GM19099 (cell line): ENCODE results near the gene SOS1.

ENCODE experiments used
- POLR2A ChIP-seq: IDR thresholded peaks from 3 replicates; pipeline ENCODE4 v1.6.1; 2011; ENCODE audit warnings: low read depth; ENCODE audit not compliant: insufficient read length; ENCODE audit errors: extremely low read depth

The SOS1 gene

DNA sequence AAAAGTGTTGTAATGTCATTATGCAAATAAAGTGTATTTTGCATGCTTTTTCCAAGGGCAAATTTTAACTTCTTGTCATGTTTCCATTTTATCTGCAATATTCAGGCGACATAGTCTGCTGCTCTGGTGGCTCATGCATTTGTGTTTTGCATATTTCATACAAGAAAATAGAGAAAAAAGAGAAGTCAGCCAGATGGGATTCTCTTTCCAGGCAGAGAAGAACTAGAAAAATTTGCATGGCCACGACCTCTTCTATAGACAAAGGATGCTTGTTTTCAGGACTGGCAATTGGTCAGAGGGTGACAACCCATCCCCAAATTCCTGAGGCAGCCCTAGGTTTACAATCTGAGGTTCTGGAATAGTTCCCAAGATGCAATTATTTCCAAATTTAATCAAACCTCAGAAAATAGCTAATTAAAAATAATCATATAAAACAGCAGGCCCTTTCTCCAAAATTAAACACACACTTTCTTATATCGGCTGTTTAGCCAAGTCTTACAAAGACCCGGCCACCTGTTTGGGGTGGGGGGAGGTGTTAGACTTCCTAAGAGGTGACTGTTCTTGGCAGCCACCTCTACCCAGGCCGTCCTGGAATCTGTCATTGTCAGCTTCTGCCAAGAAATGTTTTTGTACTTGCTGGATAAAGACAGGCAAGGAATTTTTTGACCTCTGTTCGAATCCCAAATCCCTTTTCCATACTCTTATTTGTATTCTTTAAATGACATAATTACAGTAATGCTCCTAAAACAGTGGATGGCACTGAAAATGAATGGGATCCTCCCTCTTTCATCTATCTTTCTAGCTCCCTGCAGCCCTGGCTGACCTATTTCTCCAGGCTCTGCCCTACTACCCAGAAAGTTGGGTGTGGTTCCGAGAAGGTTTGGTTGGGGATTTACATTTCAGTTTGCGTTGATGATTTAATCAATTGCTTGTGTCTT, 20.8 kb upstream of the SOS1 start:
- no peak for TF ChIP-seq POLR2A

DNA sequence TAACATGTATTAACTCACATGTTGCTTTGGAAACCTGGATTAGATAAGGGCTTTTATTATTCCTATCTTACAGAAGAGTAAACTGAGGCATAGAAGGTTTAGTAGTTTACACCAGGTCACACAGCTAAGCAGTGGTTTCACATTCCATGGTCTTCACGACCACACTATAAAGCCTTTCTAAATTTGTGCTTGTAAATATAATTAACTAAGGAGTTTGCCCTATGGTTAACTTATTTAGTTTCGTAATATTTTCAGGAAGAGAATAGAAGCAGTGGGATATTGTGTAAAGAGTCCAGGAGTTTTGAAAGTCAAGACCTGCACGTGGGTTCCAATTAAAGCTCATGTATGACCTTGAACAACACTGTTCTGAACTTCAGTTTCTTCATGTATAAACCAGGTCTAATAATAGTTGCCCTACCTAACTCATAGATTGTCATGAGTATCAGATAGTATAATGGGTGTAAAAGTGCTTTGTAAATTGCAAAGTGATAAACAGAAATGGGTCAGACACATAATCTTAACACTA, 19.5 kb upstream of the SOS1 start:
- TF ChIP-seq POLR2A = no peak

DNA sequence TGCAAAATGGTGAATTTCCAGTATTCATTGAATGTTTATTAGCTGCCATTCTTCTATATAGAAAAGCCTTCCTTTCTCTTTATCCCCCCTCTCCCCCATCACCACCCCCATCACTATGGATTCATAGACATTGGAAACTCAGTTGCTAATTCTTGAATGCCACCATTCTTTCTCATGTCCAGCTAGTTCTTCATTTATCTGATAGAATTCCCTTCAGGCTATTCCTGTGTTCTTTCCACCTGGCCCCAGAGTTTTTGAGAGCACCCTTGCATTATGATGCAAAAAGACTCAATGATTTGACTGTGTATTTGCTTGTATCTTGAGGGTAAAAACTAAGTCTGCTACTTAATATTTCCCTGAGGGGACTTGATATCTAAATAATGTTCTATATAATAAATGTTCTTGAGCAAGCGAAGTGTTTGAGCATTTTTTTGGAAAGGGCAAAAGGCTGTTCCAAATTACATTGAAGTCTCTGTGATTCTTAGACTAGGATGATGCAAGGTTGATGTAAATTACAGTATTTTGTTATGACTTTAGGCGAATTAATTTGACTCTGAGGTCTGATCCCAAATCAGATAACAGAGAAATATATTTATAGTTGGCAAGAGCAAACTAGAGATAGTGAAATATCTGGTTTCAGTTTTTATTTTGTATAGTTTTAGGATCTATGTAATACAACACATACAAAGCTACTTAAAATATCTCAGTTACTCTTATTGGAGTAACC, 18.8 kb upstream of the SOS1 start:
- no peak for TF ChIP-seq POLR2A

DNA sequence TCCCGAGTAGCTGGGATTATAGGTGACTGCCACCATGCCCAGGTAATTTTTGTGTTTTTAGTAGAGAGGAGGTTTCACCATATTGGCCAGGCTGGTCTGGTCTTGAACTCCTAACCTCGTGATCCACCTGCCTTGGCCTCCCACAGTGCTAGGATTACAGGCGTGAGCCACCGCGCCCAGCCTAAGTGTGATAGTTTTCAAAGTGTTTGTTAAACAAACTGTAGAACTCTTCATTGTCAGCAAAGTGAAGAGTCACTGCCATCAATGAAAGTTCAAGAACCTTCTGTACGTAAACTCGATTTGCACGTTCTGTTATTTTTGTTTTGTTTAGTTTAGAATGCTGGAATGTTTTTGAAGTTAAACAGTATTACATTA, 18.0 kb upstream of the SOS1 start:
- no peak for TF ChIP-seq POLR2A

DNA sequence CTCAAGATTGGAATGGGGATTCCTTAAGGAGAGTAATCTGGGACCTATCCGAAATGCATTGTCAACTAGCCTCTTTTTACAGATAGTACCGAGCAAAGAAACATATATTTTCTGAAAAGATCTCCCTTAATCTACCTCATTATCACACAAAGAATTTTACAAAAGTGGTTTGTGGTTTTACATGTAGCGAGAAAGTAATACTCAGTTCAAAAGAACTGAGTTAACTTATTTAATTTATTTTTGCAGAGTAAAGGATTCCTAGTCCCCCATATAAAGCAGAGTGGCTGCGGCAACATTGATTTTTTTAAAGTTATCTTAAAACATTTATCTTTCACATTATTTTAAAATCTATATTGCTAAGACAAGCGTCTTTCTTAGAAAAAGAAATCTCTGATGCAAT, 15.9 kb upstream of the SOS1 start:
- TF ChIP-seq POLR2A = no peak

DNA sequence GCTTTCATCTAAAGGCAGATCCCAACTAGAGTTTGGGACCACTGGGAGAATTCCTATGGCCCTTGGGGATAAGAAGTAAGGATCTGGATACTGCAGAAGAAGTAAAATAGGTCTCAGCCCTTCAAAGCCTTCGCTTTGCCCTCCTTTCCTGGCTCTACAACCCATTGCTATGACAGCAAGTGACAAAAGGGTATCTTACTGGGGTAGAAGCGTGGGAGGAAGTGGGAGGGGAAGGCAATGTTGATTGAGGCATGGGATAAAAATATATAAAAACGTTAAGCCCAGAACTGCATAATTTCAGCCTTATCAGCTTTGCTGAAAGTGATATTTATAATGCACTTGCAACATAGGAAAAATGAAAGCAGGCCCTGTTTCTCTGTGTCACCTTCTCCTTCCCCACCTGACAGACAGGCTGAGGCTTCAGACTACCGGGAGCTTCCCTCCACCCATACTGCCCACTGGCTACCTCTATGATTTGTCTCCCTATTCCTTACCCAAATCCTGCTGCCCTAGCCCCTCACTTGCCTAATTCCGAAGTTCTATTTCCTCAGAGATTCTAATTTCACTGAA, 14.9 kb upstream of the SOS1 start:
- no peak for TF ChIP-seq POLR2A

DNA sequence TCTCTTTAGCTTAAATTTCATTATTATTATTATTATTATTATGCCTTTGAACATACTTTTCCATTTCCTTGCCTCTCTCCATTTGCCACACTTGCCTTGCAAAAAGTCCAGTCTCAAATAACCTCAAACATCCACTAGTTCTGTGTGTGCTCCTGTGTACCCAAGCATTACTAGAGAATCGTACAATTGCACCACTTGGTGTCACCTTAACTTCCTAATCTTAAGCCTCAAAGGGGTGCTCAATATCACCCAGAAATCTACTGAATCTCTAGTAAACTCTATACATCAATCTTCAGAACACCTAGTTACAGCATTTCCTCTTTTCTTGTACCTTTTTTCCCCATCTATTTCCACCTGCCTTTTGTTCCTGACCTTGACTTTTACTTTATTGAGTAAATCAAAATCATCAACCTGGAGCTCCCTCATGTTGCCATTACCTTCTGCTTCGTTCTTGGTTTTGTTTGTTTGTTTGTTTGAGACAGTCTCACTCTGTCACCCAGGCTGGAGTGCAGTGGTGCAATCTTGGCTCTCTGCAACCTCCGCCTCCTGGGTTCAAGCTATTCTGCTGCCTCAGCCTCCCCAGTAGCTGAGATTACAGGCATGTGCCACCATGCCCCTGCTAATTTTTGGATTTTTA, 12.5 kb upstream of the SOS1 start:
- no peak for TF ChIP-seq POLR2A

DNA sequence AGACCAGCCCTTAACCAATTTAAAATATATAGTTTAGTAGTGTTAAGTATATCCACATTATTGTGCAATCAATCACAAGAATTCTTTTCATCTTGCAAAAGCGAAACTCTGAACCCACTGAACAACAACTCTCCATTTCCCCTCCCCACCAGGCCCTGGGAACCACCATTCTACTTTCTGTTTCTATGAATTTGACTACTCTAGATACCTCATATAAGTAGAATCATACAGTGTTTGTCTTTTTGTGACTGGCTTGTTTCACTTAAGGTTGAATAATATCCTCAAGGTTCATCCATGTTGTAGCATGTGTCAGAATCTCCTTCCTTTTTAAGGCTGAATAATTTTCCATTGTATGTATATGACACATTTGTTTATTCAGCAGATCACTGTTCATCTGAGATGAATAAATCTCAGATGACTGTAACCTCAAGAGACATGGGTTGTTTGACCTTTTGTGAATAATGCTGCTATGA, 8.1 kb upstream of the SOS1 start:
- TF ChIP-seq POLR2A = no peak

DNA sequence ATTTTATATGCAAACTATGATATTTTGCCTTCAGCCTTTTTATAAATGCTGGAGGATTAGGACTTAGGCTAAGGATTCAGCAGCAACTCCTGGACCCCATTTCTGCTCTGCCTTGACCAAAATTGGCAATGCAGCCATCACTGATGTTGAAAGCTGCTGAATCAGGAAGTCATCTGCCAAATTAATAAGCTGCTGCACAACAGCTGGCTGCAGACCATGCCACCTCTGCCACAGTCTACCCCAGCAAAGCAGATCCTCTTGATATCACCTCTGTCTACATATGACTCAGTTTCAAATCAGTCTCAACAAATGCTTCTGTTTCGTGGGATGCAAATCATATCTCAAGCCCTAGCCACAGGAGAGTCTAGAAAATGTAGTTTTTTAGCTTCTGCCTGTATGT, 7.1 kb upstream of the SOS1 start:
- no peak for TF ChIP-seq POLR2A

DNA sequence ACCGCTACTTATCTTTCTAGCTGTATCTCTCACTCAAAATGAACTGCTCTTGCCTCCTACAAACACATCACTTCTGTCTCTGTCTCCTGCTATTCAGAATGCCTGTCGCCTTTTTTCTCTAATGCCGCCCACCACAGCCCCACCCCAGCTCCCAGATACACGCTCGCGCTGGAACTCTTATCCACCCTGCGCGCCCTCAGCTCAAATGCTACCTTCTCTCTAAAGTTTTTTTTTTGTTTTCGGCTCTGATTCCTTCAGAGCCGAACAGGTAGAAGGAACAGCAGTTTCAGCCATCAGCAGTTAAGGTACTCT, 3.9 kb upstream of the SOS1 start:
- TF ChIP-seq POLR2A = no peak

DNA sequence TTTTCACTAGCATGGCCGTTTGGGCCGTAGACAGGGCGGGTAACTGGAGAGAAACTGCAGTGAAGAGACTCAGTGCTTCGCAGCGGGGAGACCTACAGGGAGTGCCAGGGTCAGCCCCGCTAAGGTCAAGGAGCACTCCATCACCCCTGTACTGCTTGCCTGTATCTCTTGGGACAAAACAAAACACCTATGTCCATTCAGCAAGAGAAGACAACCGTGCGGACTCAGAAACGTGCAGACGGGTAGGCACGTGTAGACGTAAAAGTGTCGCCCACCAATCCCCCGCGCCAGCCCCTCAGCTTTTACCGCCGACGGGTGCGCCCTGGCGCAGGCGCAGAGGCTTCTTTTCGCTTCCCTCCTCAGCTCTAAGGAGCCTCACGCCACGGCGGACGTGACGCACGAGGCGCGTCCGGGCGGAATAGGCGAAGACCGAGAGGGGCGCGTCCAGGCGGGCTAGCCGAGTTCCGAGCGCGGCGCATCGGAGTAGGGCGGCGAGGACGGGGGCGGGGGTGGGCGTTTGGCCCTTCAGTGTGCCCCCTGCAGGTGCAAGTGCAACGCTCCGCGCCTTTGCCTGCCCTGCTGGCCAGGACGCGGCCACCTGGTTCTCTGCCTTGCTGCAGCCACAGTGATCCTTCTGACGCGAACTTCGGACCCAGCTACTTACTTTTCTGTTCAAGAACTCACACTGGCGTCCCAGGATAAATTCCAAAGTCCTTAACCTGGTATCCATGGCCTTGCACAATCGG, 3.3 kb upstream of the SOS1 start:
- peak; percentile 93 for TF ChIP-seq POLR2A

DNA sequence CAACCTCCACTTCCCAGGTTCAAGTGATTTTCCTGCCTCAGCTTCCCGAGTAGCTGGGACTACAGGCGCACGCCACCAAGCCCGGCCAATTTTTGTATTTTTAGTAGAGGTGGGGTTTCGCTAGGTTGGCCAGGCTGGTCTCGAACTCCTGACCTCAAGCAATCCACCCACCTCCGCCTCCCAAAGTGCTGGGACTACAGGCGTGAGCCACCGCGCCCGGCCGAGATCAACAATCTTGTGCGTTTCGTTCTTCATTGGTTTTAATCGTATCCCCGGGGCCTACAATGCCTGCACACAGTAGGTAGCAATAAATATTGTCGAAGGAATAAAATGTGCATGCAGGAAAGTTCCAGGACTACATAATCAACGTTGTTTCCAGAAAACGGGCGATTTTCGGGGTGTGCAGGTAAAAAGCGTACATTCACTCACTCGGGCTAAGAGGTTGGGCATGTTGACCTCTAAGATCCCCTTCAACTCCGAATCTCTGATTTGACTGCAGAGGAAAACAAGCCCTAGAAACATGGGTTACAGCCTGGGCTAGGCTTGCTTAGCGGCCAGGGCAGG, 2.7 kb upstream of the SOS1 start:
- no peak for TF ChIP-seq POLR2A

DNA sequence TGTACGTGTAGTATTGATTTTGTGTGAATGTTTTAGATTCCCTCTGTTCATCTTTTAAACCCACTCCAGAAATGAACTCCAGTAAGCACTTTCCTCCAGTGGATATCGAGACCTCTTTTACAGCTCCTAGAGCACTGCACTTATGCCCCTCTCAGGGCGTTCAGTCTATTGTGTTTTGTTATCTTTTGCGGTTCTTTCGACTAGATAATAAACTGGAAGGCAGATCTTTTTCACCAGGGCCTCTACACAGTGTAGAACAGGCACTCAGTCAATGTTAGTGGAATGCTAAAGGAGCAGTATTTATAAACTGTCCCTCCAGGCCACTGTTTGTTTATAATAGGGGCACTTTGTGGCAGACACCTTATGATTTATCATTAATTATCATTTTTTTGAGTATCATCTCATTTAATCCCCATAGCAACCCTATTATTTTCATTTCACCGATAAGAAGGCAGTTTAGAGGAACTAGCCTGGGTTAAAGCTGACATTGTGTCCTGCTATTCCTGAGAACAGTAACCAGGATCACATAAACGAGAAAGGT, 742 bp upstream of the SOS1 start:
- TF ChIP-seq POLR2A = no peak

DNA sequence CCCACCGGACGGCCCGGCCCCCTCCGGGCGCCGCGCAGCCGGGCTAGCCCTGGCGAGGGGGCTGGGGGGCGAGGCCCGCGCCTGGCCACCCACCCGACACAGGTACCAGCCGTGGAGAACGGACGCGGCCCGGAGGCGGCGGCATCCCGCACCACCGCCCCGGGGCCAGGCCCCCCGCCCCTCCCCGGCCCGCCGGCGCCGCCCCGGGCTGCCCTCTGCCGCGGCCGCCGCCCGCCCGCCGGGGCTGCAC, 405 bp downstream of the SOS1 start:
- TF ChIP-seq POLR2A = no peak
